Panc1 (cell line): ENCODE data around the gene PRIMPOL. TPM values are rescaled to one million over a fixed set of nuclear protein-coding genes. Genes with fewer than 3 reads are reported as not detected.

Source experiments
- ATAC-seq: fragments of 200-7000 bp; cut with Tn5 transposase; 2 replicates; pipeline ENCODE4 v1.9.1; 2020; ENCODE audit warnings: mild to moderate bottlenecking, moderate library complexity
- BruUV-seq: library from RNA; stranded (reverse); fragments of 400-500 nt; replicated peaks from 2 replicates; lab custom pipeline; 2021; lab: Mats Ljungman, UMichigan
- CTCF ChIA-PET: fragments of 300-600 bp; sonication (Branson Sonifier 250); formaldehyde crosslinking; loops from one replicate; lab custom pipeline; 2022; ENCODE audit warnings: antibody characterized with exemption; lab: Charles Lee
- POLR2A ChIA-PET: fragments of 300-600 bp; sonication (Branson Sonifier 250); formaldehyde crosslinking; loops from one replicate; lab custom pipeline; 2022; ENCODE audit warnings: antibody characterized with exemption; lab: Charles Lee
- DNase-seq: peaks from one replicate; pipeline ENCODE4 v3.0.0-alpha.2; 2010; ENCODE audit warnings: low read depth, low spot score
- H3K27ac ChIP-seq: 2 replicates; pipeline ENCODE4 v1.5.1; 2011; ENCODE audit warnings: mild to moderate bottlenecking, low read length, inconsistent platforms
- H3K27me3 ChIP-seq: fragments of 200-500 bp; sonication (Bioruptor generic); 2 replicates; pipeline ENCODE4 v1.6.0; 2014; ENCODE audit warnings: low read length, inconsistent platforms; ENCODE audit not compliant: control insufficient read depth, insufficient read depth
- H3K36me3 ChIP-seq: fragments of 200-500 bp; sonication (Bioruptor generic); 2 replicates; pipeline ENCODE4 v1.5.1; 2014; ENCODE audit warnings: inconsistent platforms, mild to moderate bottlenecking, low read length, moderate library complexity; ENCODE audit not compliant: control insufficient read depth, insufficient read depth
- H3K4me1 ChIP-seq: 2 replicates; pipeline ENCODE4 v1.5.1; 2011; ENCODE audit warnings: inconsistent platforms, mild to moderate bottlenecking, low read length, moderate library complexity; ENCODE audit not compliant: control insufficient read depth, insufficient read depth
- H3K4me3 ChIP-seq, 2 experiments: 2 replicates each; pipeline ENCODE4 v1.5.1; 2011 to 2012; ENCODE audit warnings: low read depth in 2 of 2, low read length in 2 of 2, mild to moderate bottlenecking in 2 of 2, inconsistent platforms in 1 of 2, moderate library complexity in 1 of 2
- H3K9me3 ChIP-seq: fragments of 200-500 bp; sonication (Bioruptor generic); 2 replicates; pipeline ENCODE4 v1.5.1; 2014; ENCODE audit warnings: low read depth, mild to moderate bottlenecking, inconsistent platforms, low read length, moderate library complexity; ENCODE audit not compliant: control insufficient read depth, insufficient read depth
- CTCF ChIP-seq: fragments of 450-650 bp; IDR thresholded peaks from 2 replicates; pipeline ENCODE4 v1.5.1; 2017; ENCODE audit warnings: mild to moderate bottlenecking
- POLR2AphosphoS5 ChIP-seq: IDR thresholded peaks from 2 replicates; pipeline ENCODE4 v1.6.1; 2012; ENCODE audit warnings: mild to moderate bottlenecking, low read depth, low read length, moderate library complexity
- REST ChIP-seq, 2 experiments: IDR thresholded peaks; 2 replicates each; pipeline ENCODE4 v1.6.1; 2011 to 2012; ENCODE audit warnings: low read depth in 2 of 2, control low read depth in 1 of 2, low read length in 1 of 2, mild to moderate bottlenecking in 1 of 2, moderate library complexity in 1 of 2; ENCODE audit not compliant: insufficient read depth in 1 of 2
- SIN3A ChIP-seq: IDR thresholded peaks from 2 replicates; pipeline ENCODE4 v1.6.1; 2012; ENCODE audit warnings: low read depth, mild to moderate bottlenecking, low read length, moderate library complexity, borderline replicate concordance; ENCODE audit not compliant: insufficient read depth
- TCF7L2 ChIP-seq: IDR thresholded peaks from 2 replicates; pipeline ENCODE4 v1.6.1; 2011; ENCODE audit warnings: mild to moderate bottlenecking, low read depth, low read length, inconsistent platforms
- in situ Hi-C: cut with HindIII; loops from 2 replicates; pipeline ENCODE4 v1.10.0; 2016; ENCODE audit warnings: low sequenced_read_pairs, low pct_unique_long_range_greater_than_20kb
- intact Hi-C: fragments of 100-400 bp; cut with micrococcal nuclease; formaldehyde crosslinking; loops from one replicate; pipeline ENCODE4 v1.10.0; 2022; ENCODE audit not compliant: unreplicated experiment
- total RNA-seq: library from RNA; stranded (reverse); gene quantifications from one replicate; pipeline ENCODE4 v1.2.1, GENCODE V29; 2021; ENCODE audit not compliant: unreplicated experiment

The PRIMPOL gene
- total RNA-seq, 1 experiment from 2014 or later, result 11.7 TPM

- no peaks in the 10 kb centered on the region; the same call in 1 of the 2 replicates for H3K36me3 ChIP-seq
- peak overlapping the region; percentile 18; the same call in 1 of the 2 replicates for H3K27ac ChIP-seq
- in situ Hi-C loops (no loop called here), intact Hi-C loops (no loop called here)
- no peak for TF ChIP-seq CTCF
- no peak for TF ChIP-seq TCF7L2
- TF ChIP-seq POLR2AphosphoS5, result no peak
- TF ChIP-seq SIN3A, result no peak
- TF ChIP-seq REST (IDR thresholded peaks at IDR 0.05; ENCODE audit: insufficient read depth in 1 of 2, low read depth in 2 of 2, low read length in 1 of 2), result no peak
- peak; percentile 84 for DNase-seq
- no peak overlapping the region for H3K4me3 ChIP-seq
- H3K27me3 ChIP-seq, result no peaks in the 10 kb centered on the region
- no TSS peak for BruUV-seq
- H3K9me3 ChIP-seq, result no peaks in the 10 kb centered on the region
- peaks cover 7% of the 10 kb centered on the region; the same call in 1 of the 2 replicates for H3K4me1 ChIP-seq
- ATAC-seq, result peak; percentile 98
- ChIA-PET CTCF (no interaction called here), POLR2A (no interaction called here)
Measured at GRCh38 chr4:184688447-184688846, 38.9 kb downstream of the PRIMPOL start.

- no peak overlapping the region for H3K4me3 ChIP-seq
- BruUV-seq, result no TSS peak
- peaks cover 5% of the 10 kb centered on the region; the same call in 1 of the 2 replicates for H3K36me3 ChIP-seq
- no peak for DNase-seq
- in situ Hi-C loops, result no loop called here
- H3K27ac ChIP-seq, result no peak overlapping the region
- no peaks in the 10 kb centered on the region for H3K27me3 ChIP-seq
- ChIA-PET POLR2A (no interaction called here), CTCF (no interaction called here)
- intact Hi-C loops, result no loop called here
- no peak for TF ChIP-seq POLR2AphosphoS5
- no peak for TF ChIP-seq CTCF
- TF ChIP-seq REST (IDR thresholded peaks at IDR 0.05; ENCODE audit: insufficient read depth in 1 of 2, low read depth in 2 of 2, low read length in 1 of 2), result no peak
- TF ChIP-seq SIN3A, result no peak
- TF ChIP-seq TCF7L2, result no peak
- ATAC-seq, result no peak
- H3K9me3 ChIP-seq, result no peaks in the 10 kb centered on the region
- peaks cover 7% of the 10 kb centered on the region; the same call in 1 of the 2 replicates for H3K4me1 ChIP-seq
Measured at GRCh38 chr4:184689681-184690080, 40.1 kb downstream of the PRIMPOL start.
